Panc1 (cell line): Measurements from ENCODE around the gene MYBPH. TPM values are rescaled to one million over a fixed set of nuclear protein-coding genes. Genes with fewer than 3 reads are reported as not detected.

ENCODE experiments used
- ATAC-seq: fragments of 200-7000 bp; cut with Tn5 transposase; 2 replicates; pipeline ENCODE4 v1.9.1; 2020; ENCODE audit warnings: mild to moderate bottlenecking, moderate library complexity
- BruUV-seq: library from RNA; stranded (reverse); fragments of 400-500 nt; replicated peaks from 2 replicates; lab custom pipeline; 2021; lab: Mats Ljungman, UMichigan
- CTCF ChIA-PET: fragments of 300-600 bp; sonication (Branson Sonifier 250); formaldehyde crosslinking; loops from one replicate; lab custom pipeline; 2022; ENCODE audit warnings: antibody characterized with exemption; lab: Charles Lee
- POLR2A ChIA-PET: fragments of 300-600 bp; sonication (Branson Sonifier 250); formaldehyde crosslinking; loops from one replicate; lab custom pipeline; 2022; ENCODE audit warnings: antibody characterized with exemption; lab: Charles Lee
- DNase-seq: peaks from one replicate; pipeline ENCODE4 v3.0.0-alpha.2; 2010; ENCODE audit warnings: low read depth, low spot score
- H3K27ac ChIP-seq: 2 replicates; pipeline ENCODE4 v1.5.1; 2011; ENCODE audit warnings: mild to moderate bottlenecking, low read length, inconsistent platforms
- H3K27me3 ChIP-seq: fragments of 200-500 bp; sonication (Bioruptor generic); 2 replicates; pipeline ENCODE4 v1.6.0; 2014; ENCODE audit warnings: low read length, inconsistent platforms; ENCODE audit not compliant: control insufficient read depth, insufficient read depth
- H3K36me3 ChIP-seq: fragments of 200-500 bp; sonication (Bioruptor generic); 2 replicates; pipeline ENCODE4 v1.5.1; 2014; ENCODE audit warnings: inconsistent platforms, mild to moderate bottlenecking, low read length, moderate library complexity; ENCODE audit not compliant: control insufficient read depth, insufficient read depth
- H3K4me1 ChIP-seq: 2 replicates; pipeline ENCODE4 v1.5.1; 2011; ENCODE audit warnings: inconsistent platforms, mild to moderate bottlenecking, low read length, moderate library complexity; ENCODE audit not compliant: control insufficient read depth, insufficient read depth
- H3K4me3 ChIP-seq, 2 experiments: 2 replicates each; pipeline ENCODE4 v1.5.1; 2011 to 2012; ENCODE audit warnings: low read depth in 2 of 2, low read length in 2 of 2, mild to moderate bottlenecking in 2 of 2, inconsistent platforms in 1 of 2, moderate library complexity in 1 of 2
- H3K9me3 ChIP-seq: fragments of 200-500 bp; sonication (Bioruptor generic); 2 replicates; pipeline ENCODE4 v1.5.1; 2014; ENCODE audit warnings: low read depth, mild to moderate bottlenecking, inconsistent platforms, low read length, moderate library complexity; ENCODE audit not compliant: control insufficient read depth, insufficient read depth
- CTCF ChIP-seq: fragments of 450-650 bp; IDR thresholded peaks from 2 replicates; pipeline ENCODE4 v1.5.1; 2017; ENCODE audit warnings: mild to moderate bottlenecking
- POLR2AphosphoS5 ChIP-seq: IDR thresholded peaks from 2 replicates; pipeline ENCODE4 v1.6.1; 2012; ENCODE audit warnings: mild to moderate bottlenecking, low read depth, low read length, moderate library complexity
- REST ChIP-seq, 2 experiments: IDR thresholded peaks; 2 replicates each; pipeline ENCODE4 v1.6.1; 2011 to 2012; ENCODE audit warnings: low read depth in 2 of 2, control low read depth in 1 of 2, low read length in 1 of 2, mild to moderate bottlenecking in 1 of 2, moderate library complexity in 1 of 2; ENCODE audit not compliant: insufficient read depth in 1 of 2
- SIN3A ChIP-seq: IDR thresholded peaks from 2 replicates; pipeline ENCODE4 v1.6.1; 2012; ENCODE audit warnings: low read depth, mild to moderate bottlenecking, low read length, moderate library complexity, borderline replicate concordance; ENCODE audit not compliant: insufficient read depth
- TCF7L2 ChIP-seq: IDR thresholded peaks from 2 replicates; pipeline ENCODE4 v1.6.1; 2011; ENCODE audit warnings: mild to moderate bottlenecking, low read depth, low read length, inconsistent platforms
- in situ Hi-C: cut with HindIII; loops from 2 replicates; pipeline ENCODE4 v1.10.0; 2016; ENCODE audit warnings: low sequenced_read_pairs, low pct_unique_long_range_greater_than_20kb
- intact Hi-C: fragments of 100-400 bp; cut with micrococcal nuclease; formaldehyde crosslinking; loops from one replicate; pipeline ENCODE4 v1.10.0; 2022; ENCODE audit not compliant: unreplicated experiment
- total RNA-seq: library from RNA; stranded (reverse); gene quantifications from one replicate; pipeline ENCODE4 v1.2.1, GENCODE V29; 2021; ENCODE audit not compliant: unreplicated experiment

The MYBPH gene
- total RNA-seq, 1 experiment from 2014 or later: not detected

GRCh38 chr1:203173566-203173965 lies 2.1 kb downstream of the MYBPH start:
- POLR2A ChIA-PET: no interaction called here
- Histone ChIP-seq H3K36me3 (no peaks in the 10 kb centered on the region), H3K27me3 (no peaks in the 10 kb centered on the region), H3K27ac (no peak overlapping the region), H3K4me3 (no peak overlapping the region), H3K9me3 (no peaks in the 10 kb centered on the region), H3K4me1 (no peaks in the 10 kb centered on the region; the same call in 1 of the 2 replicates)
- intact Hi-C loops: loop anchor here (2.0 kb wide), 2 partner anchors 57 to 135 kb away; no protein-coding TSS in a partner anchor
- TF ChIP-seq POLR2AphosphoS5 (no peak), TCF7L2 (no peak), SIN3A (no peak), REST (IDR thresholded peaks at IDR 0.05; ENCODE audit: insufficient read depth in 1 of 2, low read depth in 2 of 2, low read length in 1 of 2) (no peak), CTCF (no peak)
- ATAC-seq (no peak), DNase-seq (no peak)
- in situ Hi-C loops: no loop called here
- CTCF ChIA-PET: interaction anchor here (0.6 to 3.9 kb wide), 2 partner anchors 56 to 68 kb away, joined by 3 to 19 read pairs; no protein-coding TSS in a partner anchor
- no TSS peak for BruUV-seq

GRCh38 chr1:203173011-203173555 lies 2.5 kb downstream of the MYBPH start:
- ChIA-PET POLR2A (no interaction called here), CTCF (interaction anchor here (0.5 to 3.9 kb wide), 3 partner anchors 55 to 125 kb away, joined by 3 to 19 read pairs (median 3); no protein-coding TSS in a partner anchor)
- Histone ChIP-seq H3K27ac (no peak overlapping the region), H3K27me3 (no peaks in the 10 kb centered on the region), H3K4me1 (no peaks in the 10 kb centered on the region; the same call in 1 of the 2 replicates), H3K36me3 (no peaks in the 10 kb centered on the region), H3K9me3 (no peaks in the 10 kb centered on the region), H3K4me3 (no peak overlapping the region)
- DNase-seq (no peak), ATAC-seq (no peak)
- intact Hi-C loops (loop anchor here (2.0 kb wide), 2 partner anchors 56 to 134 kb away; no protein-coding TSS in a partner anchor), in situ Hi-C loops (no loop called here)
- TF ChIP-seq CTCF (no peak), POLR2AphosphoS5 (no peak), SIN3A (no peak), TCF7L2 (no peak), REST (IDR thresholded peaks at IDR 0.05; ENCODE audit: insufficient read depth in 1 of 2, low read depth in 2 of 2, low read length in 1 of 2) (no peak)
- BruUV-seq: no TSS peak
